SK-N-SH (cell line): ENCODE results near the gene SUPT3H.

ENCODE experiments used
- CTCF ChIP-seq: fragments of 200-600 bp; sonication (generic); IDR thresholded peaks from 2 replicates; pipeline ENCODE4 v1.6.1; 2017; ENCODE audit warnings: antibody characterized with exemption, mild to moderate bottlenecking, moderate library complexity
- EP300 ChIP-seq, 2 experiments: IDR thresholded peaks; 2 replicates each; pipeline versions ENCODE4 v1.4.0 to v1.6.1; 2012; ENCODE audit warnings: borderline replicate concordance in 1 of 2, low read depth in 1 of 2, low read length in 1 of 2
- FOSL2 ChIP-seq: IDR thresholded peaks from 2 replicates; pipeline ENCODE4 v1.4.0; 2012; ENCODE audit warnings: low read depth, mild to moderate bottlenecking, moderate library complexity, borderline replicate concordance
- GABPA ChIP-seq: IDR thresholded peaks from 2 replicates; pipeline ENCODE4 v1.4.0; 2012; ENCODE audit warnings: low read depth, mild to moderate bottlenecking
- MAX ChIP-seq: IDR thresholded peaks from 2 replicates; pipeline ENCODE4 v1.4.0; 2012; ENCODE audit warnings: low read depth
- POLR2AphosphoS5 ChIP-seq: IDR thresholded peaks from 2 replicates; pipeline ENCODE4 v1.6.1; 2012; ENCODE audit warnings: low read depth, low read length
- RAD21 ChIP-seq: IDR thresholded peaks from 2 replicates; pipeline ENCODE4 v1.6.1; 2012; ENCODE audit warnings: mild to moderate bottlenecking, low read length
- SIN3A ChIP-seq: IDR thresholded peaks from 2 replicates; pipeline ENCODE4 v1.6.1; 2012; ENCODE audit warnings: low read depth, mild to moderate bottlenecking, low read length, moderate library complexity, borderline replicate concordance
- TAF1 ChIP-seq: IDR thresholded peaks from 2 replicates; pipeline ENCODE4 v1.6.1; 2012; ENCODE audit warnings: low read depth, mild to moderate bottlenecking, low read length, moderate library complexity, borderline replicate concordance
- TEAD4 ChIP-seq: IDR thresholded peaks from 2 replicates; pipeline ENCODE4 v1.4.0; 2012; ENCODE audit warnings: mild to moderate bottlenecking, borderline replicate concordance; ENCODE audit not compliant: insufficient read depth
- YY1 ChIP-seq: IDR thresholded peaks from 2 replicates; pipeline ENCODE4 v1.4.0; 2012; ENCODE audit warnings: low read depth, mild to moderate bottlenecking
- TF ChIP-seq, protein P1 (sequence below): IDR thresholded peaks from 2 replicates; pipeline ENCODE4; 2012

DNA sequence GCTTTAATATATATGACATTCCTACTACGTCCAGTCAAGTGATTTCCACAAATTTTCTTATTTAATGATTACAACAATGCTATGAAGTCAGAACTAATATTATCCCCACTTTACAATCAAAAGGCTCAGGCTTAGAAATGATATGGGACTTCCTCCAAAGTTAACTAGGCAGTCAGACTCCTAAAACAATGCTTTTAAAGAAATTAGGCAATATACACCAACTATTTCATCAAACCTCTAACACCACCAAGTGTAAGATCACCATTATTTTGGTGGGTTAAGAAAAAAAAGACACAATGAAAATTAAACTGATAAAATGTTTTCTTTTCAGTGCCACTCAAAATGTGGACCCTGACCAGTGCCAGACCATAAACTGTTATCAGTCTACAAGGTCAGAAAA is 305.7 kb downstream of the SUPT3H start:
- no peak for TF ChIP-seq CTCF
- TF ChIP-seq TAF1, result no peak
- TF ChIP-seq RAD21, result no peak
- TF ChIP-seq, protein P1, sequence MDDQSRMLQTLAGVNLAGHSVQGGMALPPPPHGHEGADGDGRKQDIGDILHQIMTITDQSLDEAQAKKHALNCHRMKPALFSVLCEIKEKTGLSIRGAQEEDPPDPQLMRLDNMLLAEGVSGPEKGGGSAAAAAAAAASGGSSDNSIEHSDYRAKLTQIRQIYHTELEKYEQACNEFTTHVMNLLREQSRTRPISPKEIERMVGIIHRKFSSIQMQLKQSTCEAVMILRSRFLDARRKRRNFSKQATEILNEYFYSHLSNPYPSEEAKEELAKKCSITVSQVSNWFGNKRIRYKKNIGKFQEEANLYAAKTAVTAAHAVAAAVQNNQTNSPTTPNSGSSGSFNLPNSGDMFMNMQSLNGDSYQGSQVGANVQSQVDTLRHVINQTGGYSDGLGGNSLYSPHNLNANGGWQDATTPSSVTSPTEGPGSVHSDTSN, result no peak
- TF ChIP-seq FOSL2, result no peak
- TF ChIP-seq SIN3A, result no peak
- no peak for TF ChIP-seq GABPA
- TF ChIP-seq POLR2AphosphoS5, result no peak
- TF ChIP-seq TEAD4, result no peak
- no peak for TF ChIP-seq MAX
- no peak for TF ChIP-seq EP300 (IDR thresholded peaks at IDR 0.05; ENCODE audit: borderline replicate concordance in 1 of 2, low read depth in 1 of 2, low read length in 1 of 2)
- no peak for TF ChIP-seq YY1
